GM06990 (cell line): ENCODE results near the gene PCNA.

Experiments
- DNase-seq: peaks from one replicate; pipeline ENCODE4 v3.0.0-alpha.2; 2011; ENCODE audit not compliant: insufficient read length; ENCODE audit errors: extremely low read depth
- H3K27me3 ChIP-seq: replicated peaks from 2 replicates; pipeline ENCODE4 v1.6.0; 2011; ENCODE audit warnings: low read length; ENCODE audit not compliant: control insufficient read depth, insufficient read depth
- H3K36me3 ChIP-seq: 2 replicates; pipeline ENCODE4 v1.5.1; 2011; ENCODE audit warnings: low read length; ENCODE audit not compliant: control insufficient read depth, insufficient read depth
- H3K4me3 ChIP-seq: replicated peaks from 2 replicates; pipeline ENCODE4 v1.5.1; 2011; ENCODE audit warnings: low read depth, mild to moderate bottlenecking, control low read depth, low read length
- TF ChIP-seq, protein P1 (sequence below): IDR thresholded peaks from 2 replicates; pipeline ENCODE4 v1.5.1; 2011; ENCODE audit warnings: low read length, control low read depth, mild to moderate bottlenecking, inconsistent platforms; ENCODE audit not compliant: insufficient read depth, poor library complexity, severe bottlenecking

PCNA gene

DNA sequence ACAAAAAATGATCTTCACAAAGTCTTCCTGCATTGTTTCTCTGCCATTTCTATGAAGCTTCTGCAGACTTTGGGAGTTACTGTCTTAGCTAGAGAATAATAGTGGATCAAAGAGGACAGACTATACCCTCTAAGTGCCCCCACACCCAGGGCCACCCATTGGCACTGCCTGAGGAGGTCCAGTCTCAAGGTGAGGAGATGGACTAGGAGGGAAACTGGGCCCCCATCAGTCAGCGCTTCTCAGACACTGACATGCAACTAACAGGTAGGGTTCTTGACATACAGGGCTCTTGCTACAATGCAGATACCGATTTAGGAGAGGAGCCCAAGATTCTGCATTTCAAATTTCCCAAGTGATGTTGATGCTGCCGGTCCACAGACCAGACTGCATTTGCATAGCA, 24.3 kb downstream of the PCNA start:
- no peaks in the 10 kb centered on the region for H3K27me3 ChIP-seq
- H3K4me3 ChIP-seq: no peak overlapping the region
- DNase-seq: no peak
- TF ChIP-seq, protein P1, sequence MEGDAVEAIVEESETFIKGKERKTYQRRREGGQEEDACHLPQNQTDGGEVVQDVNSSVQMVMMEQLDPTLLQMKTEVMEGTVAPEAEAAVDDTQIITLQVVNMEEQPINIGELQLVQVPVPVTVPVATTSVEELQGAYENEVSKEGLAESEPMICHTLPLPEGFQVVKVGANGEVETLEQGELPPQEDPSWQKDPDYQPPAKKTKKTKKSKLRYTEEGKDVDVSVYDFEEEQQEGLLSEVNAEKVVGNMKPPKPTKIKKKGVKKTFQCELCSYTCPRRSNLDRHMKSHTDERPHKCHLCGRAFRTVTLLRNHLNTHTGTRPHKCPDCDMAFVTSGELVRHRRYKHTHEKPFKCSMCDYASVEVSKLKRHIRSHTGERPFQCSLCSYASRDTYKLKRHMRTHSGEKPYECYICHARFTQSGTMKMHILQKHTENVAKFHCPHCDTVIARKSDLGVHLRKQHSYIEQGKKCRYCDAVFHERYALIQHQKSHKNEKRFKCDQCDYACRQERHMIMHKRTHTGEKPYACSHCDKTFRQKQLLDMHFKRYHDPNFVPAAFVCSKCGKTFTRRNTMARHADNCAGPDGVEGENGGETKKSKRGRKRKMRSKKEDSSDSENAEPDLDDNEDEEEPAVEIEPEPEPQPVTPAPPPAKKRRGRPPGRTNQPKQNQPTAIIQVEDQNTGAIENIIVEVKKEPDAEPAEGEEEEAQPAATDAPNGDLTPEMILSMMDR: no peak
- H3K36me3 ChIP-seq: peaks cover 6% of the 10 kb centered on the region

DNA sequence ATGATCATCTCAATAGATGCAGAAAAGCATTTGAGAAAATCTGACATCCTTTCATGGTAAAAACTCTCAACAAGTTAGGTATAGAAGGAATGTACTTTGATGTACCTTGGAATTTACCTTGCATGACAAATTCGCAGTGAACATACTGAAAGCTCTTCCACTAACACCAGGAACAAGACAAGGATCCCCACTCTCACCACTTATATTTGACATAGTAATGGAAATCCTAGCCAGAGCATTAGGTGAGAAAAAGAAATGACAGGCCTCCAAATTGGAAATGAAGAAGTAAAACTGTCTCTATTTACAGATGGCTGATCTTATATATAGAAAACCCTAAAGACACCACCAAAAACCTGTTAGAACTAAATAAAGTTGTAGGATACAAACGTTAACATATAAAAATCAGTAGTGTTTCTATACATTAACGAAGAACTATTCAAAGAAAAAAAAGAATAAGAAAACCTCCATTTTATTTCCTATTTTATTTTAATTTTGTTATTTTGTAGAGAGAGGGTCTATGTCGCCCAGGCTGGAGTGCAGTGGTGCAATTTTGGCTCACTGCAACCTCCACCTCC, 26.9 kb downstream of the PCNA start:
- Histone ChIP-seq H3K4me3 (no peak overlapping the region), H3K36me3 (peaks cover 4% of the 10 kb centered on the region), H3K27me3 (no peaks in the 10 kb centered on the region)
- DNase-seq: no peak
- TF ChIP-seq, protein P1: no peak

DNA sequence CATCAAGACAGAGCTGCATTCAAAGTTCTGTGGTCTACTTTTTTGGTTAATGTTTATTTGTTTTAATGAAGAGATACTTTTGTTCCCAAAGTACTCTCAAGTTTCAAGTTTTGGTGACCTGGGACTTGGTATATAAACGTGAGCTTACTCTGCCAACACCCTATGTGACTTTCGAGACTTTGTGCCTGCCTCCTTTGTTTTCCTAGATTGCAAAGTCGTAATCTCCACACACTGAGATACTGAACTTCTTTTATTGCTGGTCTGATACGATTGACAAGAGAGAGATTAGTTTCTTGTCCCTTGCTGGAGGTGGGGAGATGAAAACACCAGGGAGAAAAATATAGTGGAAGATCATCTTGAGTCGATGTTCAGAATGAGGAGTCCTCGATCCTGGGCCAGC, 27.9 kb downstream of the PCNA start:
- no peak for DNase-seq
- Histone ChIP-seq H3K36me3 (peaks cover 4% of the 10 kb centered on the region), H3K4me3 (no peak overlapping the region), H3K27me3 (no peaks in the 10 kb centered on the region)
- TF ChIP-seq, protein P1: no peak

DNA sequence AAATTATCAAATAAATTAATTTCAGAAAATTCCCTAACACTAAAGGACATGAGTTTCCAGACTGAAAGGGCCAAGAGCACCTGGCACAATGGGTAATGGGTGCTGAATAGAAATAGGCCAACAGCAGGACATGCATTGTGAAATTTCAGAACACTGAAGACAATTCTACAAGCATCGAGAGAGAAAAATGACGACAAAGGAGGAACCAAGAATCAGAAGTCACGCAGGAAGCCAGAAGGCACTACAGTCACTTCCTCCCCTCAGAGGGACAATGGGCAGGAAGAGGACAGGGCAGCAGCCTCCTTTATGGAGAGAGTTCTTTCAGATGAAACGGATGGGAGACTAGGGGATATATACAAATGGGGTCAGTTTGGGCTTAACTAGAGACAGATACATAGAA, 29.6 kb downstream of the PCNA start:
- no peaks in the 10 kb centered on the region for H3K27me3 ChIP-seq

DNA sequence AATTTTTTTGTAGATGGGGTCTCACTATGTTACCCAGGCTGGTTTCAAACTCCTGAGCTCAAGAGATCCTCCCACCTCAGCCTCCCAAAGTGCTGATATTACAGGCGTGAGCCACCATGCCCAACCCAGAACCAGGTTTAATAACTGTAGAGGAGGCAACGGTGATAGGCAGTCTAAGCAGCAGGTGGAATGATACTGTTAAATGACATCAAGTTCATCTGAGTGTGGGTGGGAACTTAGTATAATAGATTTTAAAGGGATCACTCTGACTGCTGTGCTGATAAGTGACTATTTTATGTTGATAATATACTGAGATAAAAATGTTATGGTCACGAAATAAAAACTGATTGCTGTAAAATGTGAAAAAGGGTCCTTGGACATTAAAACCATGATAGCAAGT, 31.1 kb downstream of the PCNA start:
- H3K36me3 ChIP-seq: no peaks in the 10 kb centered on the region; the same call in 1 of the 2 replicates
- no peaks in the 10 kb centered on the region for H3K27me3 ChIP-seq
- TF ChIP-seq, protein P1: no peak
- DNase-seq: no peak
- H3K4me3 ChIP-seq: no peak overlapping the region

More for the DNA sequence above, 29.6 kb downstream of the PCNA start:
- DNase-seq: no peak
- Histone ChIP-seq H3K4me3 (no peak overlapping the region), H3K36me3 (no peaks in the 10 kb centered on the region; the same call in none of the 2 replicates)
- TF ChIP-seq, protein P1: no peak

DNA sequence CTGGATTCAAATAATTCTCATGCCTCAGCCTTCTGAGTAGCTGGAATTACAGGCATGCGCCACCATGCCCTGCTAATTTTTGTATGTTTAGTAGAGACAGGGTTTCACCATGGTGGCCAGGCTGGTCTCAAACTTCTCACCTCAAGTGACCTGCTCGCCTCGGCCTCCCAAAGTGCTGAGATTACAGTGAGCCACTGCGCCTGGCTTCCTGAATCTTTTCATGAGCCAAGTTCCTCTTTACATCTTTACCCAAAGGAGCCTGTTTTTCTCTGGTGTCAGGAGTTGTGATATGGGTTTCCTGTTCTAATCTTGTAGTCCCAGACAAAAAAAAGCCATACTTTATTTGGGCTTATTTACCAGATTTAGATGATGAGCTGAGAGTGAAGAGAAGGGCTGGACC, 34.4 kb downstream of the PCNA start:
- H3K27me3 ChIP-seq: no peaks in the 10 kb centered on the region
- H3K36me3 ChIP-seq: no peaks in the 10 kb centered on the region
- no peak overlapping the region for H3K4me3 ChIP-seq
- TF ChIP-seq, protein P1: no peak
- no peak for DNase-seq
